WTC11 (cell line): ENCODE results near the gene PVALEF. TPM values are rescaled to one million over a fixed set of nuclear protein-coding genes. Genes with fewer than 3 reads are reported as not detected.

Experiments used
- ATAC-seq: fragments of 200-7000 bp; cut with Tn5 transposase; 2 replicates; pipeline ENCODE4 v1.10.0; 2021; ENCODE audit warnings: mild to moderate bottlenecking, moderate library complexity
- CTCF ChIA-PET: fragments of 300-600 bp; sonication (Branson Sonifier 250); formaldehyde crosslinking; loops from one replicate; lab custom pipeline; 2021; ENCODE audit warnings: antibody characterized with exemption; lab: Charles Lee
- POLR2A ChIA-PET: fragments of 350-600 bp; sonication (Branson Sonifier 250); formaldehyde crosslinking; loops from one replicate; lab custom pipeline; 2021; ENCODE audit warnings: antibody characterized with exemption; lab: Charles Lee
- DNase-seq: peaks from one replicate; pipeline ENCODE4 v3.0.0; 2021; ENCODE audit warnings: low spot score
- H3K27ac Mint-ChIP-seq: 2 replicates; pipeline ENCODE4 v1.8.0; 2021; ENCODE audit warnings: mixed read lengths
- H3K27me3 Mint-ChIP-seq: 2 replicates; pipeline ENCODE4 v1.8.0; 2021; ENCODE audit warnings: low read depth, mild to moderate bottlenecking, moderate library complexity, mixed read lengths
- H3K36me3 Mint-ChIP-seq: 2 replicates; pipeline ENCODE4 v1.8.0; 2021; ENCODE audit warnings: mixed read lengths
- H3K4me1 Mint-ChIP-seq: 2 replicates; pipeline ENCODE4 v1.8.0; 2022; ENCODE audit warnings: mixed read lengths
- H3K4me3 Mint-ChIP-seq: 2 replicates; pipeline ENCODE4 v1.8.0; 2021; ENCODE audit warnings: mild to moderate bottlenecking, moderate library complexity, mixed read lengths
- H3K9me3 Mint-ChIP-seq: 2 replicates; pipeline ENCODE4 v1.8.0; 2021; ENCODE audit warnings: mixed read lengths
- AR ChIP-seq: fragments of 250-450 bp; sonication (Bioruptor Pico); IDR thresholded peaks from 2 replicates; pipeline ENCODE4 v1.9.0; 2021; ENCODE audit warnings: mild to moderate bottlenecking
- CBFB ChIP-seq: sonication (generic); formaldehyde crosslinking; IDR thresholded peaks from 2 replicates; pipeline ENCODE4 v1.8.1; 2022; ENCODE audit warnings: mild to moderate bottlenecking, low read depth, missing genetic modification reagents
- E2F5 ChIP-seq: sonication (generic); formaldehyde crosslinking; IDR thresholded peaks from 2 replicates; pipeline ENCODE4 v1.8.1; 2022; ENCODE audit warnings: mild to moderate bottlenecking, moderate library complexity, missing genetic modification reagents
- EMX1 ChIP-seq: fragments of 250-450 bp; sonication (Bioruptor Pico); IDR thresholded peaks from 2 replicates; pipeline ENCODE4 v1.8.0; 2021; ENCODE audit warnings: mild to moderate bottlenecking
- GABPB1 ChIP-seq: sonication (generic); formaldehyde crosslinking; IDR thresholded peaks from 2 replicates; pipeline ENCODE4 v1.8.1; 2023; ENCODE audit warnings: mild to moderate bottlenecking, missing genetic modification reagents
- IRF2 ChIP-seq: sonication (generic); formaldehyde crosslinking; IDR thresholded peaks from 2 replicates; pipeline ENCODE4 v1.8.0; 2022; ENCODE audit warnings: low read depth, missing genetic modification reagents, borderline replicate concordance
- JAZF1 ChIP-seq: fragments of 250-450 bp; sonication (Bioruptor Pico); IDR thresholded peaks from 2 replicates; pipeline ENCODE4 v1.9.0; 2021; ENCODE audit warnings: moderate library complexity, mild to moderate bottlenecking, inconsistent platforms
- MAX ChIP-seq: sonication (generic); formaldehyde crosslinking; IDR thresholded peaks from 2 replicates; pipeline ENCODE4 v1.8.0; 2022; ENCODE audit warnings: mild to moderate bottlenecking, missing genetic modification reagents
- MXD4 ChIP-seq: fragments of 250-450 bp; sonication (Bioruptor Pico); IDR thresholded peaks from 2 replicates; pipeline ENCODE4 v1.8.0; 2021; ENCODE audit warnings: mild to moderate bottlenecking, moderate library complexity, borderline replicate concordance
- PRDM15 ChIP-seq: sonication (generic); formaldehyde crosslinking; IDR thresholded peaks from 2 replicates; pipeline ENCODE4 v1.8.0; 2022; ENCODE audit warnings: missing genetic modification reagents
- SP1 ChIP-seq: sonication (generic); formaldehyde crosslinking; conservative IDR thresholded peaks from 2 replicates; pipeline ENCODE4 v1.8.1; 2022; ENCODE audit warnings: missing genetic modification reagents
- ZBTB21 ChIP-seq: sonication (generic); formaldehyde crosslinking; IDR thresholded peaks from 2 replicates; pipeline ENCODE4 v1.8.1; 2023; ENCODE audit warnings: mild to moderate bottlenecking, missing genetic modification reagents, borderline replicate concordance
- ZNF263 ChIP-seq: sonication (generic); formaldehyde crosslinking; IDR thresholded peaks from 2 replicates; pipeline ENCODE4 v1.8.1; 2022; ENCODE audit warnings: low read depth, mild to moderate bottlenecking, moderate library complexity, missing genetic modification reagents
- ZNF423 ChIP-seq: fragments of 250-450 bp; sonication (Bioruptor Pico); IDR thresholded peaks from 2 replicates; pipeline ENCODE4 v2.1.2; 2022; ENCODE audit warnings: mild to moderate bottlenecking, moderate library complexity
- ZNF671 ChIP-seq: fragments of 250-450 bp; sonication (Bioruptor Pico); IDR thresholded peaks from 2 replicates; pipeline ENCODE4 v1.8.0; 2021; ENCODE audit warnings: mild to moderate bottlenecking
- total RNA-seq: library from RNA; stranded (reverse); gene quantifications from 3 replicates; pipeline ENCODE4 v1.2.3, GENCODE V29; 2021
- TF ChIP-seq, protein P1 (sequence below): sonication (generic); formaldehyde crosslinking; conservative IDR thresholded peaks from 2 replicates; pipeline ENCODE4 v1.8.1; 2023; ENCODE audit warnings: mild to moderate bottlenecking, low read depth, missing genetic modification reagents, moderate library complexity
- TF ChIP-seq, protein P2 (sequence below): sonication (generic); formaldehyde crosslinking; IDR thresholded peaks from 2 replicates; pipeline ENCODE4 v1.8.1; 2023; ENCODE audit warnings: mild to moderate bottlenecking, missing genetic modification reagents, moderate library complexity
- TF ChIP-seq, protein P3 (sequence below): sonication (generic); formaldehyde crosslinking; IDR thresholded peaks from 2 replicates; pipeline ENCODE4 v1.8.0; 2022; ENCODE audit warnings: mild to moderate bottlenecking, missing genetic modification reagents

The PVALEF gene
- total RNA-seq, 1 experiment from 2014 or later, result not detected

GRCh38 chr17:81129711-81130367 is 35.5 kb upstream of the PVALEF start (continued):
- TF ChIP-seq PRDM15 (CRISPR knock-in tag) (no peak), ZNF671 (no peak), MAX (no peak), GABPB1 (no peak), AR (CRISPR knock-in tag) (no peak), JAZF1 (CRISPR knock-in tag) (no peak), SP1 (no peak)
- TF ChIP-seq, protein P1, sequence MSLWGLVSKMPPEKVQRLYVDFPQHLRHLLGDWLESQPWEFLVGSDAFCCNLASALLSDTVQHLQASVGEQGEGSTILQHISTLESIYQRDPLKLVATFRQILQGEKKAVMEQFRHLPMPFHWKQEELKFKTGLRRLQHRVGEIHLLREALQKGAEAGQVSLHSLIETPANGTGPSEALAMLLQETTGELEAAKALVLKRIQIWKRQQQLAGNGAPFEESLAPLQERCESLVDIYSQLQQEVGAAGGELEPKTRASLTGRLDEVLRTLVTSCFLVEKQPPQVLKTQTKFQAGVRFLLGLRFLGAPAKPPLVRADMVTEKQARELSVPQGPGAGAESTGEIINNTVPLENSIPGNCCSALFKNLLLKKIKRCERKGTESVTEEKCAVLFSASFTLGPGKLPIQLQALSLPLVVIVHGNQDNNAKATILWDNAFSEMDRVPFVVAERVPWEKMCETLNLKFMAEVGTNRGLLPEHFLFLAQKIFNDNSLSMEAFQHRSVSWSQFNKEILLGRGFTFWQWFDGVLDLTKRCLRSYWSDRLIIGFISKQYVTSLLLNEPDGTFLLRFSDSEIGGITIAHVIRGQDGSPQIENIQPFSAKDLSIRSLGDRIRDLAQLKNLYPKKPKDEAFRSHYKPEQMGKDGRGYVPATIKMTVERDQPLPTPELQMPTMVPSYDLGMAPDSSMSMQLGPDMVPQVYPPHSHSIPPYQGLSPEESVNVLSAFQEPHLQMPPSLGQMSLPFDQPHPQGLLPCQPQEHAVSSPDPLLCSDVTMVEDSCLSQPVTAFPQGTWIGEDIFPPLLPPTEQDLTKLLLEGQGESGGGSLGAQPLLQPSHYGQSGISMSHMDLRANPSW (CRISPR knock-in tag), result no peak

DNA sequence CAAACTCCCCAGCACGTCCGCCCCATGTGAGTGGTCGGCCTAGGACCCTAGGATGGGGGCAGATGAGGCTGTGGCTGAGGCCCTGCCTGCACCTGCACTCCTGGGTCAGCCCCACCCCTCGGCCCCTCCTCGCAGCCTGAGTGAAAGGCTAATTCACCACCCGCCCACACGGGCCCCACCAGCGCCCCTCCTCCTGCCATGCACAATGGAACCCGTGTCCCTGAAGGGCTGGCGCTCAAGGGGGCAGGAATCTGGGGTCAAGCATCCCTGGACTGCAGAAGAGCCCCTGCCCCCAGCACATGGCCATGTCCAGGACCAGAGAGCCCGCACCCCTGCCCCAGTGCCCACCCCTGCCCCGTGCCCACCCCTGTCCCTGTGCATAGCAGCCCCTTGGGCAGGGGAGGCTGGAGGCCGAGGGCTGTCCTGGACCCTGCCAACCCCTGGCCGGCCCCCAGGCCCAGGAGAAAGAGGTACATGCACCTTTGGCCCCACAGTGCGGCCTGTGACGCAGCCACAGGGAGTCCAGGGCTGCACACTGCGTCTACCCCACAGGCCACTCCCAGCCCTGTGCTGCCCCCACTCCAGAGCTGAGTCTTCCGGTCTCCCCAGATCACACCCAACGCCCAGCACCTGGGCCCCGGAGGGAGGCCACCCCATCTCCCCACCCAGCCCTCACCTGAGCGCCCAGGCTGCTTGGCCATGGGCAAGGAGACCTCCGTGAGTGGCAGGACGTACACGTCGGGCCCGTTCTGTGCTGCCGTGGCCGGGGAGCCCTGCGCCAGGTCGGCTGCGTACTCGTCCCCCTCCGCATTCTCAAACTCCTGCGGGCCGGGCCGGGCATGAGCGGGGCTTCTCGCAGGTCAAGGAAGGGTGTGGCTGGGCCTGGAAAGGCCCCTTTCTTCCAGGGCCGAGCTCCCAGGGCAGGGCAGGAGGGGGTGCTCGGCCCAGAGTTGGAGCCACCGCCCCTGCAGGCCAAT is 34.6 kb upstream of the PVALEF start:
- no peak for ATAC-seq
- TF ChIP-seq, protein P2, sequence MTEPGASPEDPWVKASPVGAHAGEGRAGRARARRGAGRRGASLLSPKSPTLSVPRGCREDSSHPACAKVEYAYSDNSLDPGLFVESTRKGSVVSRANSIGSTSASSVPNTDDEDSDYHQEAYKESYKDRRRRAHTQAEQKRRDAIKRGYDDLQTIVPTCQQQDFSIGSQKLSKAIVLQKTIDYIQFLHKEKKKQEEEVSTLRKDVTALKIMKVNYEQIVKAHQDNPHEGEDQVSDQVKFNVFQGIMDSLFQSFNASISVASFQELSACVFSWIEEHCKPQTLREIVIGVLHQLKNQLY (CRISPR knock-in tag), result no peak
- TF ChIP-seq MXD4 (no peak), PRDM15 (CRISPR knock-in tag) (no peak), ZBTB21 (CRISPR knock-in tag) (no peak), ZNF263 (no peak), CBFB (CRISPR knock-in tag) (no peak), ZNF423 (CRISPR knock-in tag) (no peak), EMX1 (CRISPR knock-in tag) (no peak), E2F5 (no peak), IRF2 (CRISPR knock-in tag) (no peak)
- TF ChIP-seq, protein P3, sequence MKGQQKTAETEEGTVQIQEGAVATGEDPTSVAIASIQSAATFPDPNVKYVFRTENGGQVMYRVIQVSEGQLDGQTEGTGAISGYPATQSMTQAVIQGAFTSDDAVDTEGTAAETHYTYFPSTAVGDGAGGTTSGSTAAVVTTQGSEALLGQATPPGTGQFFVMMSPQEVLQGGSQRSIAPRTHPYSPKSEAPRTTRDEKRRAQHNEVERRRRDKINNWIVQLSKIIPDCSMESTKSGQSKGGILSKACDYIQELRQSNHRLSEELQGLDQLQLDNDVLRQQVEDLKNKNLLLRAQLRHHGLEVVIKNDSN, result no peak

More for the DNA sequence above, 34.6 kb upstream of the PVALEF start:
- Mint-ChIP-seq H3K9me3 (no peaks in the 10 kb centered on the region), H3K27ac (no peak overlapping the region), H3K27me3 (no peaks in the 10 kb centered on the region), H3K36me3 (no peaks in the 10 kb centered on the region), H3K4me1 (no peaks in the 10 kb centered on the region), H3K4me3 (no peak overlapping the region)
- CTCF ChIA-PET, result interaction anchor here (0.9 to 4.4 kb wide), 11 partner anchors 9 to 108 kb away, joined by 3 to 23 read pairs (median 5); partner anchors contain the start of gene CEP131
- DNase-seq, result no peak
- POLR2A ChIA-PET, result interaction anchor here (0.6 kb wide), 1 partner anchor 390 kb away, joined by 4 read pairs; no protein-coding TSS in a partner anchor
